NCI-H2029 treated with DMSO at 0.1 percent for 48 hours (cell line): ENCODE results near the gene EML4.
A peak's percentile ranks its signal among the peaks of the same experiment; 100 is the strongest.

ENCODE experiments used
- DNase-seq: peaks from one replicate; lab custom pipeline; 2025; lab: John Stamatoyannopoulos, UW

Gene EML4

GRCh38 chr2:42307180-42307579 lies 138.0 kb downstream of the EML4 start:
- no peak for DNase-seq

GRCh38 chr2:42309366-42309765 lies 140.2 kb downstream of the EML4 start:
- DNase-seq = no peak

GRCh38 chr2:42310007-42310515 lies 140.9 kb downstream of the EML4 start:
- DNase-seq = no peak

- DNase-seq = peak; percentile 10
Observed at GRCh38 chr2:42312106-42312505, 143.0 kb downstream of the EML4 start.

- no peak for DNase-seq
Observed at GRCh38 chr2:42314892-42315468, 145.8 kb downstream of the EML4 start.

GRCh38 chr2:42315844-42316470 lies 146.8 kb downstream of the EML4 start:
- no peak for DNase-seq

- no peak for DNase-seq
Observed at GRCh38 chr2:42316910-42317309, 147.8 kb downstream of the EML4 start.

GRCh38 chr2:42317486-42317885 lies 148.3 kb downstream of the EML4 start:
- no peak for DNase-seq

- DNase-seq = no peak
Observed at GRCh38 chr2:42317945-42318344, 148.8 kb downstream of the EML4 start.

GRCh38 chr2:42319265-42319664 lies 150.1 kb downstream of the EML4 start:
- DNase-seq = no peak

- DNase-seq = no peak
Observed at GRCh38 chr2:42321452-42322064, 152.4 kb downstream of the EML4 start.

GRCh38 chr2:42324244-42324643 lies 155.1 kb downstream of the EML4 start:
- no peak for DNase-seq

GRCh38 chr2:42324949-42325348 lies 155.8 kb downstream of the EML4 start:
- no peak for DNase-seq

- no peak for DNase-seq
Observed at GRCh38 chr2:42325609-42326008, 156.5 kb downstream of the EML4 start.

- peak; percentile 57 for DNase-seq
Observed at GRCh38 chr2:42327125-42327524, 158.0 kb downstream of the EML4 start.

GRCh38 chr2:42328148-42328833 lies 159.1 kb downstream of the EML4 start:
- peak; percentile 5 for DNase-seq

- no peak for DNase-seq
Observed at GRCh38 chr2:42328923-42329322, 159.8 kb downstream of the EML4 start.

- no peak for DNase-seq
Observed at GRCh38 chr2:42329736-42330135, 160.6 kb downstream of the EML4 start.

- DNase-seq = no peak
Observed at GRCh38 chr2:42331569-42332284, 162.6 kb downstream of the EML4 start.

- DNase-seq = no peak
Observed at GRCh38 chr2:42332575-42332974, 163.4 kb downstream of the EML4 start.

GRCh38 chr2:42333579-42333978 lies 164.4 kb downstream of the EML4 start:
- DNase-seq = no peak

GRCh38 chr2:42334220-42334619 lies 165.1 kb downstream of the EML4 start:
- no peak for DNase-seq
